GM10266 (cell line): ENCODE measurements around the gene C7orf25.

Source experiments
- DNase-seq: peaks from one replicate; pipeline ENCODE4 v3.0.0; 2012; ENCODE audit errors: extremely low spot score
- TF ChIP-seq, protein P1 (sequence below): IDR thresholded peaks from 2 replicates; pipeline ENCODE4 v1.5.1; 2012; ENCODE audit warnings: mild to moderate bottlenecking, low read depth; ENCODE audit not compliant: control insufficient read depth, insufficient read depth; ENCODE audit errors: missing control alignments

Gene C7orf25

GRCh38 chr7:42950417-42950816 is 38.5 kb upstream of the C7orf25 start:
- no peak for DNase-seq
- TF ChIP-seq, protein P1, sequence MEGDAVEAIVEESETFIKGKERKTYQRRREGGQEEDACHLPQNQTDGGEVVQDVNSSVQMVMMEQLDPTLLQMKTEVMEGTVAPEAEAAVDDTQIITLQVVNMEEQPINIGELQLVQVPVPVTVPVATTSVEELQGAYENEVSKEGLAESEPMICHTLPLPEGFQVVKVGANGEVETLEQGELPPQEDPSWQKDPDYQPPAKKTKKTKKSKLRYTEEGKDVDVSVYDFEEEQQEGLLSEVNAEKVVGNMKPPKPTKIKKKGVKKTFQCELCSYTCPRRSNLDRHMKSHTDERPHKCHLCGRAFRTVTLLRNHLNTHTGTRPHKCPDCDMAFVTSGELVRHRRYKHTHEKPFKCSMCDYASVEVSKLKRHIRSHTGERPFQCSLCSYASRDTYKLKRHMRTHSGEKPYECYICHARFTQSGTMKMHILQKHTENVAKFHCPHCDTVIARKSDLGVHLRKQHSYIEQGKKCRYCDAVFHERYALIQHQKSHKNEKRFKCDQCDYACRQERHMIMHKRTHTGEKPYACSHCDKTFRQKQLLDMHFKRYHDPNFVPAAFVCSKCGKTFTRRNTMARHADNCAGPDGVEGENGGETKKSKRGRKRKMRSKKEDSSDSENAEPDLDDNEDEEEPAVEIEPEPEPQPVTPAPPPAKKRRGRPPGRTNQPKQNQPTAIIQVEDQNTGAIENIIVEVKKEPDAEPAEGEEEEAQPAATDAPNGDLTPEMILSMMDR, result no peak

DNA sequence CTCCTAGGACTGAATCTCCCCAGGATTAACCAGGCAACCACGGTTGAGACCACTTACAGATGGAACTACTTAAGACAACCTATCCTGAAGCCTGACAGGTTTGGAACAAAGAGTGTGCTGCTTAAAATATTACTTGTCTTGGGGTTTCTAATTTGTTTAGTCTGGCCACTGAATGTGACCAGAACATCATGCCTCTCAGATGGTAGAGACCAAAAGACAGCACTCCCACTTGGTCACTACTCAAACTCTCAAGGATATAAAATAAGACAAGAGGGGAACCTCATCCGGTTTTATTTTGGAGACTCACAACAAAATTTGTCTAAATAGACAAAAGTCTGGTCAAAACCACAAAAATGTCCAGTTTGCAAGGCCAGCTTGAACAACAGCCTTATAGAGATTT is 35.7 kb upstream of the C7orf25 start:
- no peak for DNase-seq
- TF ChIP-seq, protein P1, result no peak

GRCh38 chr7:42946627-42946950 is 34.7 kb upstream of the C7orf25 start:
- DNase-seq, result no peak
- TF ChIP-seq, protein P1, result no peak

DNA sequence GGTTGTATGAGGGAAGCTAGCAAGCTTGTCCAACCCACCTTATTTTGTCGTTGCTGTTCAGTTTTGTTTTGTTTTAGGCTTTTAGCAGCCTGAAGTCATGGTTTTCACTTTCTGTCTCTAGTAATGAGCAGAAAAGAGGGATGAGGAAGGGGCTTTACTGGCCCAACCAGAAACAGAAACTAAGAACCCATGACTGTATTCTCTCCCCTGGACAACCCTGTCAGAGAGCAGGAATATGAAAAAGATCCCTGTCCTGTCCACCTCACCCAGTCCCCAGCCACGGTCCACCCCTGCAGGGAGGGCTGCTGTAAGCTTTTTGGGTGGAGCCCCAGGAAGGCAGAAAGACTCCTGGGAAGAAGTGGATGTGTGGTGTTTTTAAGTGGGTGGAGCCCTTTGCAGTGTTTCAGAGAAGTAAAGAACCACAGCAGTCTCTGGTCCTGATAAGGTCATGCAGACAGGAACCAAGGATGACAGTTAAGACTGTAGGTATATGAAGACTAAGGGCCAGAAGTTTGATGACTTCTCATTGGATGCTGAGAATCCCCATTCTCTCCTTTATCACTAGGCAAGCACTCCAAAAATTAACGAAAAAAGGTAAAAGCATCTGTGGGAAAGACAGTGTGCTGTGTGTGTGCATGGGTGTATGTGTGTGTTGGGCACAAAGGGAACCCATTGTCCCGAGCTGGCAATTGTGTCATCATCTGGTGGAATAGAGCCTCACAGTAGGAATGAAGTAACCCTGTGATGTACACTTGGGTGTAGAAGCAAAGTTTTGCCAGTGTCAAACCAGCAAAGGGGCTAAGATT is 34.2 kb upstream of the C7orf25 start:
- TF ChIP-seq, protein P1, result no peak
- DNase-seq, result peak; percentile 24

DNA sequence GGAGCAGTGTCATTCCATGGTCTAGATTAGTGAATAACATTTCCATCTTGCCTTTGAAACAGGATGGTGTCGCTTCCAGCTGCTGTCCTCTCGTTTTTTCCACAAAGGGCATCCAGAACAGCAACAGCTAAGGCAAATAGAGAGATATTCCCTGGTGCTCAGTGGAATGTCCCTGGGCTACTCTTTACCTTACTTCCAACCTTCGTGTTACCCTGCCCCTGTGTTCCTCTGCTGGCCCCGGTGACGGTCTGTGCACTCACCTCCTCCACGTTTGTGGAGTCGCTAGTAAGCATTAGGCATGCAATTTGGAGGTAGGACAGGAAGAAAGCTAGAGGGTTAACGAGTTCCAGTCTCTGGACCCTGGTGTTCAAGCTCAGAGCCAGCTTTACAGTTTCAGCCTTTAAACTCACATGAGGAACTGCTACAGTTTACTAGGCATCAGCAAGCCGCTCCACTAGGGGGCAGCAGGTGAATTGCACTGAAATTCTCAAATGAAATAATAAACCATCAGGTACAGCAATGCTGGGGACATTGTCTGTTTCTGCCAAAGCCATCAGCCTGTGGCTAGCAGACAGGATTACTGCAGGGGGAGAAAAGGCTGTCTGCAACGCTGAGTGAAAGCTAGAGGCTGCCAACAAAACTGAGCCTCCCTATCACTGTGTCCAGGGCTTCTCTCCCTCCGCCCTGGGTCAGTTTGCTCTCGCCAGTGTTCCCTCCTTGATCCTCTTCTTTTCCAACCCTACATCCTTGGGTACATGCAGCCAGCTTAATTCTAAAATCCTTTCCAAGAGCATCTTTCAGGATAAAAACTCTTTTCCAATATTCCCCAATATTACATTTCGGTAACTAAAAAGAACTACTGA is 29.3 kb upstream of the C7orf25 start:
- TF ChIP-seq, protein P1, result peak; percentile 81
- DNase-seq, result peak; percentile 47

- no peak for DNase-seq
- TF ChIP-seq, protein P1, result no peak
Observed at GRCh38 chr7:42939457-42940240, 27.8 kb upstream of the C7orf25 start.
